Glutamatergic neuron (in vitro differentiated cells): ENCODE data around the gene RSPRY1. TPM values are rescaled to one million over a fixed set of nuclear protein-coding genes. Genes with fewer than 3 reads are reported as not detected.
"Not testable (repeated sequence)": the region's sequence is repeated elsewhere in the genome, so short reads cannot be mapped to it uniquely, and the experiment has no call there.

ENCODE experiments used
- DNase-seq: peaks from one replicate; pipeline ENCODE4 v3.0.0; 2022
- H3K27ac Mint-ChIP-seq: one replicate; pipeline ENCODE4 v1.8.0; 2020; ENCODE audit warnings: mild to moderate bottlenecking, mixed read lengths, inconsistent platforms; ENCODE audit not compliant: unreplicated experiment
- H3K27me3 Mint-ChIP-seq: one replicate; pipeline ENCODE4 v1.8.0; 2020; ENCODE audit warnings: mild to moderate bottlenecking, moderate library complexity, mixed read lengths, inconsistent platforms; ENCODE audit not compliant: unreplicated experiment
- H3K36me3 Mint-ChIP-seq: one replicate; pipeline ENCODE4 v1.8.0; 2020; ENCODE audit warnings: mild to moderate bottlenecking, mixed read lengths, inconsistent platforms; ENCODE audit not compliant: unreplicated experiment
- H3K4me1 Mint-ChIP-seq: one replicate; pipeline ENCODE4 v1.8.0; 2020; ENCODE audit warnings: mild to moderate bottlenecking, low read depth, mixed read lengths, inconsistent platforms; ENCODE audit not compliant: unreplicated experiment
- H3K4me3 Mint-ChIP-seq: one replicate; pipeline ENCODE4 v1.8.0; 2020; ENCODE audit warnings: mild to moderate bottlenecking, mixed read lengths, inconsistent platforms; ENCODE audit not compliant: unreplicated experiment
- H3K9me3 Mint-ChIP-seq: one replicate; pipeline ENCODE4 v1.8.0; 2020; ENCODE audit warnings: mild to moderate bottlenecking, moderate library complexity, mixed read lengths, inconsistent platforms; ENCODE audit not compliant: unreplicated experiment
- CTCF ChIP-seq: fragments of 200-600 bp; sonication (generic); IDR thresholded peaks from one replicate; pipeline ENCODE4 v1.5.0; 2021; ENCODE audit not compliant: partially characterized antibody, unreplicated experiment
- total RNA-seq: library from RNA; stranded (reverse); fragmentation: NEBNext Ultra II Directional; extraction: Animal tissue kit (Norgen Biotek cat#: 25700); gene quantifications from one replicate; pipeline ENCODE4 v1.2.1, GENCODE V29; 2021; ENCODE audit not compliant: unreplicated experiment

Gene RSPRY1
- total RNA-seq, 1 donor from 2014 or later: 70.0 TPM

DNA sequence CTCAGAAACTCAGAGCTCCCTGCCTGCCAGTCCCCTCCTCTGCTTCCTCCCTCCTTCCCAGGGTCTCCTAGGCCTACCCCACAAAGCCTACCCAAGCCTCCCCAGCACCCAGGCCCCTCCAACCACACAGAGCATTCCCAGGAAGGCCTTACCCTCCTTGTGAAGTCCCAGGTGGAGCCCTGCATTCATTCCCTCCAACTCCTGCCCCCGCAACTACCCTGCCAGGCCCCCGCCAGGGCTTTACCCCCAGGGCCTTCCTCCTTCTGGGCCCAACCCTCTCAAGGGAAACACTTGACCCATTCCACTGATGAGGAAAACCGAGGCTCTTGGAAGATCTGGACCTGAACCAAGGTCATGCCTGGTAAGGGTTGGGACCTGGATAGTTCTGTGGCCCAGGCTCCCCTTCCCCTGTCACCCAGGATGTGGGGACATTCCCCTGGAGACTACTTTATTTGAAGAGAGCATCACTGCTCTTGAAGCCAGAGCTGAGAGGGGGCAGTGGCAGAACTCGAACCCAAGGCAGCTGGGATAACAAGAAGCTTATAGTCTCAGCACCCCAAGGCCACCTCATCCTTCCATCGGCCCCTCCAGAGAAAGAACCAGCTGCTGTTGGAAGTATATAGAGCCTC, 85.9 kb downstream of the RSPRY1 start:
- H3K4me3 Mint-ChIP-seq: no peak overlapping the region
- H3K27ac Mint-ChIP-seq: no peak overlapping the region
- no peak for TF ChIP-seq CTCF

DNA sequence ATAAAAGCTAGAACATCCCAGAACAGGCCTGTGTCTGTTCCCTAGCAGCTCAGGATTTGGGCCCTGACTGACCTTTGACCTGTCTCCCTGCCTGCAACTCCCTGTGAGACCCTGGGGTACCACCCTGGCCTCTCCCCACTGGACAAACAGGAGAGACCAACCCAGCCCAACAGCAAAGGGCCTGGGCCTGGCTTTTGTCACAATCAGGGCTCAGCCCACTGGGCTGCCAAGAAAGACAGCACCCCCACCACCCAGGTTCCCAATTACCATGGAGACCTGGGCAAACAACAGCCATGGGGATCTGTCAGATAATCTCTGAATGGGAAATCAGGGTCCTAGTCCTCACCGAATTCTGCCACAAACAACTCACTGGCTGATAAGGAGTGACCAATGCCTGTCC, 87.2 kb downstream of the RSPRY1 start:
- no peaks in the 10 kb centered on the region for H3K36me3 Mint-ChIP-seq
- H3K9me3 Mint-ChIP-seq: peaks cover 2% of the 10 kb centered on the region
- H3K4me1 Mint-ChIP-seq: peaks cover 3% of the 10 kb centered on the region
- TF ChIP-seq CTCF: no peak
- H3K27ac Mint-ChIP-seq: no peak overlapping the region
- H3K4me3 Mint-ChIP-seq: no peak overlapping the region
- no peaks in the 10 kb centered on the region for H3K27me3 Mint-ChIP-seq
- DNase-seq: no peak

More for the DNA sequence above, 85.9 kb downstream of the RSPRY1 start:
- Mint-ChIP-seq H3K4me1 (peaks cover 3% of the 10 kb centered on the region), H3K27me3 (no peaks in the 10 kb centered on the region), H3K9me3 (peaks cover 3% of the 10 kb centered on the region), H3K36me3 (no peaks in the 10 kb centered on the region)
- DNase-seq: peak; percentile 8

DNA sequence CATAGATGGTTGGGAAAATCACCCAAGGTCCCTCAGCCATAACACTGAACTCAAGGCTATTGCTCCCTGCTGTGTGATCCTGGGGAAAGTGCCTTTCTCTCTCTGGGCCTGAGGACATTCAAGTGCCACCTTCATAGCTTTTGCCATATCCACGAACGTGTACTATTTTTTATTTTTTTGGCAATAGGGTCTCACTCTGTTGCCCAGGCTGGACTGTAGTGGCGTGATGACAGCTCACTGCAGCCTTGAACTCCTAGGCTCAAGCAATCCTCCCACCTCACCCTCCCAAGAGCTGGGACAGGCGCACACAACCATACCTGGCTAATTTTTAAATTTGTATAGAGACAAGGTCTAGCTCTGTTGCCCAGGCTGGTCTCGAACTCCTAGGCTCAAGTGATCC, 87.7 kb downstream of the RSPRY1 start:
- Mint-ChIP-seq H3K36me3 (no peaks in the 10 kb centered on the region), H3K27ac (no peak overlapping the region), H3K4me3 (no peak overlapping the region), H3K27me3 (no peaks in the 10 kb centered on the region), H3K4me1 (peaks cover 3% of the 10 kb centered on the region), H3K9me3 (peaks cover 2% of the 10 kb centered on the region)
- TF ChIP-seq CTCF: no peak
- DNase-seq: no peak

DNA sequence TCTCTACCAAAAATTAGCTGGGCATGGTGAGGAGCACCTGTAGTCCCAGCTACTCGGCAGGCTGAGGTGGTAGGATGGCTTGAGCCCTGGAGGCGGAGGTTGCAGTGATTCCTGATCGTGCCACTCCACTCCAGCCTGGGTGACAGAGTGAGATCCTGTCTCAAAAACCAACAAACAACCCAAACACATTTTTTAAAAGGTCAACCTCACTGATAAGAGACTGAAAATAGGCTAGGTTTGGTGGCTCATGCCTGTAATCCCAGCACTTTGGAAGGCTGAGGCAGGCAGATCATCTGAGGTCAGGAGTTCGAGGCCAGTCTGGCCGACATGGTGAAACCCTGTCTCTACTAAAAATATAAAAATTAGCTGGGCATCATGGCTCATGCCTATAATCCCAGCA, 89.8 kb downstream of the RSPRY1 start:
- not testable (repeated sequence) for H3K36me3 Mint-ChIP-seq, DNase-seq, H3K4me3 Mint-ChIP-seq, H3K27ac Mint-ChIP-seq, H3K27me3 Mint-ChIP-seq, H3K9me3 Mint-ChIP-seq, H3K4me1 Mint-ChIP-seq

GRCh38 chr16:57276596-57276995, 90.5 kb downstream of the RSPRY1 start:
- Mint-ChIP-seq H3K36me3 (no peaks in the 10 kb centered on the region), H3K4me3 (no peak overlapping the region), H3K9me3 (no peaks in the 10 kb centered on the region), H3K4me1 (no peaks in the 10 kb centered on the region), H3K27ac (no peak overlapping the region), H3K27me3 (no peaks in the 10 kb centered on the region)
- no peak for TF ChIP-seq CTCF
- no peak for DNase-seq
